ENCODE measurements around the gene CHST9. TPM values are rescaled to one million over a fixed set of nuclear protein-coding genes. Genes with fewer than 3 reads are reported as not detected.

CHST9 gene
- polyA plus RNA-seq, 3 donors = not detected

- H3K4me3 Mint-ChIP-seq = no peak overlapping the region
- H3K36me3 Mint-ChIP-seq = no peaks in the 10 kb centered on the region
- H3K27me3 ChIP-seq (ENCODE audit: control insufficient read depth in 2 of 2, insufficient read depth in 2 of 2, low read length in 2 of 2) = no peaks in the 10 kb centered on the region
- peaks cover 0 to 2% (median 2%) of the 10 kb centered on the region in 3 donors for H3K27me3 Mint-ChIP-seq (ENCODE audit: low read depth in 3 of 3)
- H4K20me1 ChIP-seq (ENCODE audit: insufficient read depth, low read length) = no peaks in the 10 kb centered on the region
- DNase-seq = no peak
- H3K27ac ChIP-seq (ENCODE audit: low read depth in 1 of 2, low read length in 2 of 2) = no peak overlapping the region
- no peak overlapping the region for H3K9ac ChIP-seq (ENCODE audit: insufficient read depth, low read length, poor library complexity, severe bottlenecking)
- peaks cover 0 to 7% (median 0%) of the 10 kb centered on the region in 7 donors for H3K9me3 Mint-ChIP-seq
- H3K4me3 ChIP-seq (replicated peaks in 1 of 3; ENCODE audit: low read depth in 2 of 3, low read length in 3 of 3) = no peak overlapping the region
- intact Hi-C loops (cut with micrococcal nuclease) = no loop called here
- no peaks in the 10 kb centered on the region for H3K9me3 ChIP-seq (replicated peaks in 1 of 2; ENCODE audit: control insufficient read depth in 1 of 2, insufficient read depth in 1 of 2, low read length in 2 of 2)
- H3K4me1 ChIP-seq (ENCODE audit: control insufficient read depth in 1 of 2, insufficient read depth in 2 of 2, low read length in 2 of 2) = no peaks in the 10 kb centered on the region
- no peaks in the 10 kb centered on the region for H3K36me3 ChIP-seq (replicated peaks in 1 of 2; ENCODE audit: control insufficient read depth in 1 of 2, insufficient read depth in 2 of 2, low read length in 2 of 2)
- H3K4me1 Mint-ChIP-seq = no peaks in the 10 kb centered on the region
- no CpG with 5 or more reads among the region's 2 CpGs for WGBS (ENCODE audit: insufficient coverage)
- no peak overlapping the region for H3K27ac Mint-ChIP-seq
- H2AFZ ChIP-seq (ENCODE audit: insufficient read depth, low read depth, low read length, poor library complexity, severe bottlenecking) = no peak overlapping the region
- no peak overlapping the region for H3K4me2 ChIP-seq (replicated peaks; ENCODE audit: extremely low read depth, low read length, poor library complexity, severe bottlenecking)
- H3K79me2 ChIP-seq (ENCODE audit: insufficient read depth, low read length) = no peaks in the 10 kb centered on the region
- TF ChIP-seq, protein P1, sequence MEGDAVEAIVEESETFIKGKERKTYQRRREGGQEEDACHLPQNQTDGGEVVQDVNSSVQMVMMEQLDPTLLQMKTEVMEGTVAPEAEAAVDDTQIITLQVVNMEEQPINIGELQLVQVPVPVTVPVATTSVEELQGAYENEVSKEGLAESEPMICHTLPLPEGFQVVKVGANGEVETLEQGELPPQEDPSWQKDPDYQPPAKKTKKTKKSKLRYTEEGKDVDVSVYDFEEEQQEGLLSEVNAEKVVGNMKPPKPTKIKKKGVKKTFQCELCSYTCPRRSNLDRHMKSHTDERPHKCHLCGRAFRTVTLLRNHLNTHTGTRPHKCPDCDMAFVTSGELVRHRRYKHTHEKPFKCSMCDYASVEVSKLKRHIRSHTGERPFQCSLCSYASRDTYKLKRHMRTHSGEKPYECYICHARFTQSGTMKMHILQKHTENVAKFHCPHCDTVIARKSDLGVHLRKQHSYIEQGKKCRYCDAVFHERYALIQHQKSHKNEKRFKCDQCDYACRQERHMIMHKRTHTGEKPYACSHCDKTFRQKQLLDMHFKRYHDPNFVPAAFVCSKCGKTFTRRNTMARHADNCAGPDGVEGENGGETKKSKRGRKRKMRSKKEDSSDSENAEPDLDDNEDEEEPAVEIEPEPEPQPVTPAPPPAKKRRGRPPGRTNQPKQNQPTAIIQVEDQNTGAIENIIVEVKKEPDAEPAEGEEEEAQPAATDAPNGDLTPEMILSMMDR (IDR thresholded peaks at IDR 0.05) = no peak
Measured at GRCh38 chr18:27108842-27109241, 76.3 kb downstream of the CHST9 start.

DNA sequence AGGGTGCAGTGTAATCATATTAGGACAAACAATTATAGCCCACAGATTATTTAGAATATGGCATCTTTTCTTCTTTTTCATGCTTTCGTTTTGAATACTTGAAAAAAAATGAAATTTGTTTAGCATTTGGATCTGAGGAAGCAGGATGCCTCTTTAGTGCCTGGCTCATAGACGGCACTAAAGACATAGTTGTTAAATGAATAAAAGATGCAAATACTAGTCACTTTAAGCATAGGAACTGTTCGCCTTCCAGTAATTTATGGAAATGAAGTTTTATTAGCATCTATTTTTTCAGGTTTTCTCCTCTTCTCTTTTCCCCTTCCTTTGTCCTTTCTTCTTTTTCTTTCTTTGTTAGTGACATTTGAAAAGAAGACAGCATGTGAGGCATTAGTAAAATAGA, 80.4 kb downstream of the CHST9 start:
- Histone ChIP-seq H3K4me3 (replicated peaks in 1 of 3; ENCODE audit: low read depth in 2 of 3, low read length in 3 of 3) (no peak overlapping the region), H4K20me1 (ENCODE audit: insufficient read depth, low read length) (no peaks in the 10 kb centered on the region), H3K36me3 (replicated peaks in 1 of 2; ENCODE audit: control insufficient read depth in 1 of 2, insufficient read depth in 2 of 2, low read length in 2 of 2) (no peaks in the 10 kb centered on the region), H3K27me3 (ENCODE audit: control insufficient read depth in 2 of 2, insufficient read depth in 2 of 2, low read length in 2 of 2) (no peaks in the 10 kb centered on the region), H3K79me2 (ENCODE audit: insufficient read depth, low read length) (no peaks in the 10 kb centered on the region), H3K4me1 (ENCODE audit: control insufficient read depth in 1 of 2, insufficient read depth in 2 of 2, low read length in 2 of 2) (no peaks in the 10 kb centered on the region), H3K9me3 (replicated peaks in 1 of 2; ENCODE audit: control insufficient read depth in 1 of 2, insufficient read depth in 1 of 2, low read length in 2 of 2) (no peaks in the 10 kb centered on the region), H3K27ac (ENCODE audit: low read depth in 1 of 2, low read length in 2 of 2) (no peak overlapping the region), H3K9ac (ENCODE audit: insufficient read depth, low read length, poor library complexity, severe bottlenecking) (no peak overlapping the region), H2AFZ (ENCODE audit: insufficient read depth, low read depth, low read length, poor library complexity, severe bottlenecking) (no peak overlapping the region), H3K4me2 (replicated peaks; ENCODE audit: extremely low read depth, low read length, poor library complexity, severe bottlenecking) (no peak overlapping the region)
- H3K4me1 Mint-ChIP-seq = no peaks in the 10 kb centered on the region
- no CpG with 5 or more reads among the region's 3 CpGs for WGBS (ENCODE audit: insufficient coverage)
- no peak overlapping the region for H3K27ac Mint-ChIP-seq
- no peaks in the 10 kb centered on the region for H3K36me3 Mint-ChIP-seq
- H3K4me3 Mint-ChIP-seq = no peak overlapping the region
- TF ChIP-seq, protein P1 (IDR thresholded peaks at IDR 0.05) = no peak
- peaks cover 0 to 1% (median 0%) of the 10 kb centered on the region in 3 donors for H3K27me3 Mint-ChIP-seq (ENCODE audit: low read depth in 3 of 3)
- intact Hi-C loops (cut with micrococcal nuclease) = no loop called here
- peaks cover 0 to 4% (median 0%) of the 10 kb centered on the region in 7 donors for H3K9me3 Mint-ChIP-seq
- no peak for DNase-seq
